Transverse colon (tissue), 3 donors: ENCODE results near the gene RIOK3.

Source experiments
- CTCF ChIP-seq, 5 experiments: fragments of 200-600 bp in 3 of 5; fragments of 450-650 bp in 2 of 5; sonication (generic) in 3 of 5; IDR thresholded peaks; 1 replicate in 2 of 5; 2 replicates in 3 of 5; pipeline ENCODE4 v1.5.1; 2016 to 2017; ENCODE audit warnings: antibody characterized with exemption in 5 of 5, inconsistent platforms in 3 of 5, mild to moderate bottlenecking in 2 of 5, moderate library complexity in 1 of 5
- EP300 ChIP-seq: sonication (generic); formaldehyde crosslinking; IDR thresholded peaks from one replicate; pipeline ENCODE4 v1.6.1; 2017; ENCODE audit warnings: antibody characterized with exemption, low read depth

- TF ChIP-seq CTCF (IDR thresholded peaks at IDR 0.05) (no peak), EP300 (no peak)
Measured at GRCh38 chr18:23448291-23448690, 4.8 kb upstream of the RIOK3 start.
